Measurements from ENCODE around the gene COX18. TPM values are rescaled to one million over a fixed set of nuclear protein-coding genes. Genes with fewer than 3 reads are reported as not detected.

COX18 gene
- total and polyA plus RNA-seq, 7 donors = 6.6 to 21.3 (median 13.6) TPM

DNA sequence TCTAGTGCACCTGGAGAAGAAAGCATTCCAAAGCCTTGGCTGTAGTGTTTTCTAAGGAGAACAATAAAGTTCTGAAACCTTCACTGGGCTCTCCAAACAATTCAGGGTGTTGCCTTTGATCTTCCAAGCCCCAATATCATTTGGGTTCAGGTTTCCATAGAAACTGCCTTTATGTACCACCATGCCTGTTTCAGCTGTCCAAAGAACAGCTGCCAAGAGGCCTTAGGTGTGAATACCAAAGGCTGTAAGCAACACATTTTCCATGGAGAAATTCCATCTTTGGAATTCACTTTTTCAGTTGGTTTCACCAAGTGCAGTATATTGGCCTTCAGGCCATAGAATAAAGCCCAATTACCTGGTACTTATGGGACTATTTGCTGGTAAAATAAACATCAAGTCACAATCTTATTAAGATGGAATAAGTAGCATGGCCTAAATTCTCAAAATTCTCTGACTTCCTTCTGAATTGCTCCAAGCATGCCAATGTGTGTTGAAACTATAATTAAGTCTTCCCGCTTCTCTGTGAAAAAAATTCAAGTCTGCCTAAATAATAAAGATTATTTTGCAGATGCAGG is 61.9 kb downstream of the COX18 start:
- Histone ChIP-seq H3K4me1 (no peaks in the 10 kb centered on the region), H3K27me3 (no peaks in the 10 kb centered on the region), H3K27ac (no peak overlapping the region), H3K9me3 (peaks cover 0 to 6% (median 0%) of the 10 kb centered on the region in 4 donors), H3K36me3 (no peaks in the 10 kb centered on the region), H3K4me3 (no peak overlapping the region)
- 91 to 98% methylated on average over 1 of the region's 1 CpG for WGBS, 2 donors
- no peak for DNase-seq
- no peak for TF ChIP-seq POLR2AphosphoS5 (IDR thresholded peaks at IDR 0.05)
- intact Hi-C loops (cut with DNase I) = no loop called here

DNA sequence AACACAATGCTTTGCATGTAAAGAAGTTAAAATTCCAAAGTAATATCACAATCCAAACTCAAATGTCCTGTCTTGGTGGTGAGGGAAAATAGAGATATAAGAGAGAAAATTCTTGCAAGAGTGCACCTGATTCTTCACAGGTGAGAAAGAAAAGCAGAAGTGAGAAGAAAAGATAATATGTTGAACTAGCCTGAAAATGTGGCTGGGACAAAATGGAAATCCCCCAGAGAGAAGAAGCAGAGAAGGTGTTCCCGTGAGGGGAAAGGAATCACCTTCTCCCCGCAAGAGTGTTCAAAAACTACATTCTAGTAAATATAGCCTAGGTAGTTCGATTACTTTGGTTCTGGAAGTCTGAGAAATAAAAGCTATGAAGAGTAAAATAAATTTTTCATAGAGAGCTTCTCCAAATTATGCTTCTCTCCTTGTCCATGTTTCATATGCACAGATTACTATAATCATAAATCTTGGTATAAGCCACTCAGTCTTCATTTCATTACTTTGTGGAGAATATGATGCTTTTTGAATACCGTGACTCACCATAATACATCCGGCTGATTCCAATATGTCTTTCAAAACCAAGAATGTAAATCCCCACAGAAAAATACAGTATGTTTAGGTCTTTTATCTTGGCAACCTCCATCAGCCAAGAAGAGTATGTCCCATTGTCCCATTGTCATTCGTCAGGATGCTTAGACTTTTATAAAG is 63.1 kb downstream of the COX18 start:
- Histone ChIP-seq H3K4me3 (no peak overlapping the region), H3K9me3 (no peaks in the 10 kb centered on the region), H3K4me1 (no peaks in the 10 kb centered on the region), H3K27ac (no peak overlapping the region), H3K36me3 (no peaks in the 10 kb centered on the region), H3K27me3 (no peaks in the 10 kb centered on the region)
- no peak for DNase-seq
- 89 to 90% methylated on average over 6 of the region's 6 CpGs for WGBS, 2 donors
- intact Hi-C loops (cut with DNase I) = no loop called here
- TF ChIP-seq EP300 (IDR thresholded peaks at IDR 0.05) (no peak), CTCF (IDR thresholded peaks at IDR 0.05) (no peak), POLR2A (IDR thresholded peaks at IDR 0.05) (no peak), POLR2AphosphoS5 (IDR thresholded peaks at IDR 0.05) (no peak)

DNA sequence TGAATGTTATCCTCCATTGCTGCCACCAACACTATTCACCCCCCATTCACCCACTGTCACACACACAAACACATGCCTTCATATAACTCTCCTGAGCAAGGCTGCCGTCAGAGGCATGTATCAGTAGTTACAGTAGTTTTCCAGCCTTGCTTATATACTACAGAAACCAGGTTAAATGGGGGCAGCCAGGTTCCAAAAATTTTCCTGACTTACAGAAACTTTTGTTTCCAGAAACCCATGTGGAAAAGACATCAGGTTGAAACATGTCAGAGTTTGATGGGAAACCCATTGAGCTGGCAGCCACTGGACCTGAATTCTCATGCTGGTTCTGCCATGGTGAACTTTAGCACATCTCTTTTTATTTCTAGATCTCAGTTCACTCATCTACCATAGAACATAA is 64.0 kb downstream of the COX18 start:
- DNase-seq = no peak
- H3K4me1 ChIP-seq = no peaks in the 10 kb centered on the region
- H3K27ac ChIP-seq = no peak overlapping the region
- TF ChIP-seq EP300 (IDR thresholded peaks at IDR 0.05) (no peak), CTCF (IDR thresholded peaks at IDR 0.05) (no peak), POLR2A (IDR thresholded peaks at IDR 0.05) (no peak), POLR2AphosphoS5 (IDR thresholded peaks at IDR 0.05) (no peak)
- H3K27me3 ChIP-seq = no peaks in the 10 kb centered on the region
- H3K4me3 ChIP-seq = no peak overlapping the region
- WGBS, 2 donors = 73 to 89% methylated on average over 1 of the region's 1 CpG
- intact Hi-C loops (cut with DNase I) = no loop called here
- no peaks in the 10 kb centered on the region for H3K9me3 ChIP-seq
- H3K36me3 ChIP-seq = no peaks in the 10 kb centered on the region

Small RNA genes lying within 50 kb of the gene (small RNA-seq; reads per million reads assigned to genes)
- 0 reads per million in 3 donors for gene RNU6ATAC5P

Other genes starting within 250 kb of the COX18 start
- 10 to 100 TPM; 41.1 to 55.1 (median 44.5) TPM for gene ANKRD17, start 189.1 kb upstream of the COX18 start, total RNA-seq
- 10 to 100 TPM in 1 of 3 donors, 1 to 10 TPM in 2; 6.0 to 15.9 (median 7.6) TPM for gene ANKRD17, start 189.1 kb upstream of the COX18 start, polyA plus RNA-seq